GM23248 (cell line): ENCODE results near the gene HPN. TPM values are rescaled to one million over a fixed set of nuclear protein-coding genes. Genes with fewer than 3 reads are reported as not detected.
"Not testable (repeated sequence)": the region's sequence is repeated elsewhere in the genome, so short reads cannot be mapped to it uniquely, and the experiment has no call there.

Experiments
- DNase-seq: peaks from one replicate; pipeline ENCODE4 v3.0.0-alpha.2; 2015
- H2AFZ ChIP-seq: fragments of 200-600 bp; sonication (generic); 2 replicates; pipeline ENCODE4 v1.6.1; 2016; ENCODE audit warnings: antibody characterized with exemption
- H3F3A ChIP-seq: fragments of 200-600 bp; sonication (generic); 2 replicates; pipeline ENCODE4 v1.6.1; 2016; ENCODE audit warnings: mild to moderate bottlenecking, antibody characterized with exemption, mixed run types; ENCODE audit not compliant: insufficient read depth
- H3K27ac ChIP-seq: fragments of 200-600 bp; sonication (generic); 2 replicates; pipeline ENCODE4 v1.5.1; 2016; ENCODE audit warnings: mild to moderate bottlenecking
- H3K27me3 ChIP-seq: fragments of 200-600 bp; sonication (generic); replicated peaks from 2 replicates; pipeline ENCODE4 v1.6.1; 2016; ENCODE audit warnings: mild to moderate bottlenecking; ENCODE audit not compliant: insufficient read depth
- H3K36me3 ChIP-seq: fragments of 200-600 bp; sonication (generic); 2 replicates; pipeline ENCODE4 v1.6.1; 2016; ENCODE audit warnings: low read depth, mild to moderate bottlenecking
- H3K4me1 ChIP-seq: fragments of 200-600 bp; sonication (generic); 2 replicates; pipeline ENCODE4 v1.6.1; 2016; ENCODE audit warnings: mild to moderate bottlenecking; ENCODE audit not compliant: insufficient read depth
- H3K4me2 ChIP-seq: fragments of 200-600 bp; sonication (generic); one replicate; pipeline ENCODE4 v1.6.1; 2016; ENCODE audit warnings: mild to moderate bottlenecking; ENCODE audit not compliant: unreplicated experiment
- H3K4me3 ChIP-seq: fragments of 200-600 bp; sonication (generic); 2 replicates; pipeline ENCODE4 v1.5.1; 2016; ENCODE audit warnings: mild to moderate bottlenecking
- H3K79me2 ChIP-seq: fragments of 200-600 bp; sonication (generic); 2 replicates; pipeline ENCODE4 v1.6.1; 2016; ENCODE audit warnings: mild to moderate bottlenecking; ENCODE audit not compliant: insufficient read depth
- H3K9ac ChIP-seq: fragments of 200-600 bp; sonication (generic); 2 replicates; pipeline ENCODE4 v1.6.1; 2016; ENCODE audit warnings: mild to moderate bottlenecking
- H3K9me2 ChIP-seq: fragments of 200-600 bp; sonication (generic); 2 replicates; pipeline ENCODE4 v1.6.1; 2016; ENCODE audit warnings: mixed run types, mild to moderate bottlenecking, moderate library complexity; ENCODE audit not compliant: insufficient read depth
- H3K9me3 ChIP-seq: fragments of 200-600 bp; sonication (generic); one replicate; pipeline ENCODE4 v1.6.1; 2017; ENCODE audit warnings: low read depth
- H4K20me1 ChIP-seq: fragments of 200-600 bp; sonication (generic); 2 replicates; pipeline ENCODE4 v1.6.0; 2016; ENCODE audit not compliant: insufficient read depth
- EZH2 ChIP-seq: fragments of 200-600 bp; sonication (generic); IDR thresholded peaks from 2 replicates; pipeline ENCODE4 v1.6.1; 2018; ENCODE audit warnings: antibody characterized with exemption, mild to moderate bottlenecking; ENCODE audit not compliant: insufficient read depth, poor library complexity, severe bottlenecking
- EZH2phosphoT487 ChIP-seq: fragments of 200-600 bp; sonication (generic); IDR thresholded peaks from 2 replicates; pipeline ENCODE4 v1.6.1; 2018; ENCODE audit warnings: antibody characterized with exemption, moderate library complexity, mild to moderate bottlenecking, low read depth; ENCODE audit not compliant: insufficient read depth
- WGBS, 2 experiments: methylation state at CpG; one replicate each; pipeline ENCODE4 v1.1.6; 2015 to 2017; ENCODE audit warnings: low lambda C conversion rate in 2 of 2, low coverage in 1 of 2; ENCODE audit errors: missing lambda C conversion rate in 2 of 2; 5-methylcytosine and 5-hydroxymethylcytosine counted together
- in situ Hi-C: fragments of 300-500 bp; cut with MboI; formaldehyde crosslinking; loops from 2 replicates; pipeline ENCODE4 v1.15.0; 2020
- polyA plus RNA-seq: library from polyadenylated mRNA; unstranded; fragments of >200 nt; fragmentation: Nextera tagmentation; extraction: Ambion mirVana; gene quantifications from 2 replicates; pipeline ENCODE4 v1.2.1, GENCODE V29; 2016
- total RNA-seq: library from RNA; depleted of rRNA; stranded (reverse); fragments of >200 nt; shearing (Covaris generic); gene quantifications from 2 replicates; pipeline ENCODE4 v1.2.3, GENCODE V29; 2014; rRNA removed

The HPN gene
- total RNA-seq: not detected in 2 replicates
- polyA plus RNA-seq: not detected in 2 replicates

DNA sequence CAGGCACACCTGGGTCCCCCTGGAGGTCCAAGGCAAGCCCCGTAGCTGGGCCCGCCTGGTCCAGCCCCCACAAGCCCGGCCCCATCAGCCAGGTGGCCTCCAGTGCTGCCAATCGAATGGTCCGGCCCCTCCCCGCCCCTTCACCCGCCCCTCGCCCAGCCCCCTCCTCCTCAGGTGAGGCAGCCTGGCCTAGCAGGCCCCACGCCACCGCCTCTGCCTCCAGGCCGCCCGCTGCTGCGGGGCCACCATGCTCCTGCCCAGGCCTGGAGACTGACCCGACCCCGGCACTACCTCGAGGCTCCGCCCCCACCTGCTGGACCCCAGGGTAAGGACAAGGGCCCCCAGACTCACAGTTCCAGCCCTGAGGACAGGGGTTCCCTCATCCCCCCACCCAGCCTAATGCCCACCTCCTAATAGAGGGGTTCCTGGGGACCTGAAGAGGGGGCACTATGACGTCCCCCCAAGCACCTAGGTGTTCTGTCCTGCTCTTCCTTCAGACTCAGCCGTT, at the start of gene HPN:
HPN (plus strand) TSS at position 174 of the 508 bp plus-strand sequence. CDS start 786 bp downstream, outside the sequence.
- H3K9me3 ChIP-seq: no peaks in the 10 kb centered on the region
- 57 to 62% methylated on average over 13 to 19 of the region's 19 CpGs for WGBS, 2 experiments

DNA sequence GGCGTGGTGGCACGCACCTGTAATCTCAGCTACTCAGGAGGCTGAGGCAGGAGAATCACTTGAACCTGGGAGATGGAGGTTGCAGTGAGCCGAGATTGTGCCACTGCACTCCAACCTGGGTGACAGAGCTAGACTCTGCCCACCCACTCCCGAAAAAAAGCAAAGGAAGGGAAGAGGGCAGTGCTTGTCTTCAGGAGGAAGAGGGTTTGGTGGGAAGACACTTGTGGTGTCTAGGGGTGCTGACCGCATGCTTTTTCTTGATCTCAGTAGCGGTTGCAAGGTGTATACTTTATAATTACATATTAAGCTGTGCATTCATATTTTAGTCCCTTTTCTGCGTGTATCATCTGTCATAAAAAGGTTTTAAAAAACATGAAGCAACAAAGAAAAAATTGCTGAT, 48.9 kb upstream of the HPN start:
- H3K27me3 ChIP-seq, in situ Hi-C loops: not testable (repeated sequence)
- 67 to 68% methylated on average over 7 of the region's 7 CpGs for WGBS, 2 experiments

More for the DNA sequence above, at the start of gene HPN:
- DNase-seq: no peak
- H3K79me2 ChIP-seq: no peaks in the 10 kb centered on the region
- no peaks in the 10 kb centered on the region for H3K27me3 ChIP-seq
- no peak within 1 kb of the TSS for H3K9ac ChIP-seq
- H3F3A ChIP-seq: no peaks in the 10 kb centered on the region
- no peaks in the 10 kb centered on the region for H3K4me1 ChIP-seq
- H3K4me3 ChIP-seq: no peak within 1 kb of the TSS
- no peak within 1 kb of the TSS for H3K27ac ChIP-seq
- in situ Hi-C loops: no loop called here
- H4K20me1 ChIP-seq: no peaks in the 10 kb centered on the region
- no peak within 1 kb of the TSS for H2AFZ ChIP-seq
- no peaks in the 10 kb centered on the region for H3K9me2 ChIP-seq
- no peak within 1 kb of the TSS for H3K4me2 ChIP-seq
- no peaks in the 10 kb centered on the region for H3K36me3 ChIP-seq
- TF ChIP-seq EZH2 (no peak), EZH2phosphoT487 (no peak)

DNA sequence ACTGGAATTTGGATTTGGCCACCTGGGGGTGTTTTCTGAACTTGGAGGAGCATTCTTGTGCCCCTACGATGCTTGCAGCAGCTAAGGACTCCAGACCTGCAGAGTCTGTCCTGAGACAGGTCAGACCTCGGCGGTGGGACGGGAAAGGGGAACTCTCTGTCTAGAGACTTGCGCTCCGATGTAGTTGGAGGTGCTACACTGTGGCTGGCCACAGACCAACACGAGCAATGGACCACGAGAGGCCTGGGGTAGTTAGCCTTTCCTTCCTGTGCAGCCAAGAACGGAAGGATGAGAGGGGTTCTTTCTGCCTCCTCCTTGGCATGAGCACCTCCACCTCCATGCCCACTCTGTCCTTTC, 47.3 kb upstream of the HPN start:
- TF ChIP-seq EZH2phosphoT487: no peak
- no peak for TF ChIP-seq EZH2
- no peaks in the 10 kb centered on the region for H3K36me3 ChIP-seq
- H3K27me3 ChIP-seq: peaks cover 5% of the 10 kb centered on the region; the same call in 1 of the 2 replicates
- 65 to 68% methylated on average over 9 of the region's 9 CpGs for WGBS, 2 experiments
- no peak for DNase-seq
- H4K20me1 ChIP-seq: no peaks in the 10 kb centered on the region
- peaks cover under 1% of the 10 kb centered on the region; the same call in 1 of the 2 replicates for H3K79me2 ChIP-seq
- no peak overlapping the region for H3K4me2 ChIP-seq
- H2AFZ ChIP-seq: no peak overlapping the region
- no peaks in the 10 kb centered on the region for H3F3A ChIP-seq
- H3K9me3 ChIP-seq: no peaks in the 10 kb centered on the region
- no peak overlapping the region for H3K27ac ChIP-seq
- no peaks in the 10 kb centered on the region for H3K9me2 ChIP-seq
- H3K9ac ChIP-seq: no peak overlapping the region
- no peak overlapping the region for H3K4me3 ChIP-seq
- in situ Hi-C loops: no loop called here
- H3K4me1 ChIP-seq: no peaks in the 10 kb centered on the region

More for the DNA sequence above, 48.9 kb upstream of the HPN start:
- not testable (repeated sequence) for H3K9ac ChIP-seq, H3K4me1 ChIP-seq, H3K79me2 ChIP-seq, DNase-seq, H4K20me1 ChIP-seq, H3K9me2 ChIP-seq, H3K36me3 ChIP-seq, H3K9me3 ChIP-seq, H3K4me3 ChIP-seq, H2AFZ ChIP-seq, H3K27ac ChIP-seq, H3K4me2 ChIP-seq, H3F3A ChIP-seq

DNA sequence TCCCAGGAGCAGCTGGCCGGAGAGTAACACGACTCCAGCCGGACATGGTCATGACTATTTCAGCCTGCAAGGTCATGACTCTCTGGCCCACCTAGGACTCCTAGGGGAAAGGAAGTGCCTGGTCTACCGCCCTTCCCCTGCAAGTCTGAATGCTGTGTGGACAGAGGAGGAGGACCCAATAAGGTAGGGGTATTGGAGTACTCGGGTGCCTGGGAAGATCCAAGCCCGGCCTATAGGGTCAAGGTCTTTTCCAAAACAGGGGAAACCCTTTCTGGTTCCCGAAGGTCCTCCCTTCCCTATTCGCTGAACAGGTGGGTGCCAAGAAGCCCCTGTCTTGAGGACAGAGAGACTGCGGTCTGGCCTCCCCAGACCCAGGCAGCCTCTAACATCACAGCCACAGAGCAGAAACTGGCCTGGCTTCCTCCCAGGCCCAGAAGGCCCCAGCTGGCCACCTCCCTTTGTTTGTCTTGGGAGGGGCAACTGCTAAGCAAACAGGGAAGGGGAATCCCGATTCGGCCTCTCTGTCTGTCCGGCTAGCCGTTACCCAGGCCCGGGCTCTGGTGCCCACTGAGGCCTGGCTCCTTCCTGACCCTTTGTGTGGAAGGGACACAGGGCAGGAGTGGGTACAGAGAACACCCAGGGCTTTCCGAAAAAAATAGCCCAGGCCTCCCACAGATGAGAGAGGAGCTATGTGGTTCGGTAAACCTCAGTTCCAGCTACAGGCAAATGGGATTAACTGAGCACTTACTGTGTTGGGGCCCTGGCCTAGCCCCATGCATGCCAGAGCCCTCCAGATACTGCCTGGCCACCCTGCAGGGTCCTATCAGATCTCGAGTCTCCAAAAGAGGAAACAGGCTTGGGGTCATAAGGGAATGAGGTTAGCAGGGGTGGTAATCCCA, 46.6 kb upstream of the HPN start:
- Histone ChIP-seq H3K4me3 (no peak overlapping the region), H3K36me3 (no peaks in the 10 kb centered on the region), H3K9ac (no peak overlapping the region), H3K27me3 (peaks cover 5% of the 10 kb centered on the region; the same call in 1 of the 2 replicates), H3K4me1 (no peaks in the 10 kb centered on the region), H3F3A (no peaks in the 10 kb centered on the region), H3K4me2 (no peak overlapping the region), H3K79me2 (peaks cover 7% of the 10 kb centered on the region), H3K9me3 (no peaks in the 10 kb centered on the region), H4K20me1 (no peaks in the 10 kb centered on the region), H2AFZ (no peak overlapping the region), H3K9me2 (no peaks in the 10 kb centered on the region), H3K27ac (no peak overlapping the region)
- in situ Hi-C loops: no loop called here
- TF ChIP-seq EZH2 (no peak), EZH2phosphoT487 (no peak)
- 73 to 78% methylated on average over 17 of the region's 17 CpGs for WGBS, 2 experiments
- no peak for DNase-seq
